Ovary (tissue), 3 donors: ENCODE measurements around the gene UNC13A.

Experiments used
- CTCF ChIP-seq, 3 donors: fragments of 450-650 bp in 2 of 3; fragments of 200-600 bp in 1 of 3; IDR thresholded peaks; one replicate each; pipeline versions ENCODE4 v1.5.1 to v1.8.0; 2016 to 2022; ENCODE audit warnings: antibody characterized with exemption in 3 of 3, mild to moderate bottlenecking in 1 of 3
- POLR2A ChIP-seq: fragments of 450-650 bp; IDR thresholded peaks from one replicate; pipeline ENCODE4 v1.6.1; 2017; ENCODE audit warnings: antibody characterized with exemption, mild to moderate bottlenecking, moderate library complexity
- donor health status: DM: no; HTN: no; CAD: no.

GRCh38 chr19:17577457-17578097 is 110.6 kb downstream of the UNC13A start:
- TF ChIP-seq POLR2A (no peak), CTCF (IDR thresholded peaks at IDR 0.05) (no peak)
